Measurements from ENCODE around the gene PPP1R1B. TPM values are rescaled to one million over a fixed set of nuclear protein-coding genes. Genes with fewer than 3 reads are reported as not detected.

PPP1R1B gene
- polyA plus RNA-seq, 1 donor (not counting 4 experiments of a cell fraction or from before 2014, with no cell fraction given) = 0.18 TPM

GRCh38 chr17:39658760-39659159, 32.0 kb downstream of the PPP1R1B start:
- Histone ChIP-seq H4K20me1 (ENCODE audit: control insufficient read depth, extremely low read depth, insufficient read depth, low read length) (peaks cover 3% of the 10 kb centered on the region), H3K36me3 (ENCODE audit: control insufficient read depth in 2 of 2, extremely low read depth in 1 of 2, insufficient read depth in 2 of 2, low read length in 2 of 2) (peaks cover 6 to 19% of the 10 kb centered on the region in 2 experiments), H3K4me2 (ENCODE audit: control insufficient read depth, extremely low read depth, insufficient read depth, low read depth, low read length) (no peak overlapping the region), H3K9me1 (ENCODE audit: control insufficient read depth, extremely low read depth, insufficient read depth, low read length) (no peaks in the 10 kb centered on the region), H3K79me2 (ENCODE audit: control insufficient read depth, insufficient read depth, low read length) (no peaks in the 10 kb centered on the region), H3K9me3 (ENCODE audit: control insufficient read depth, low read depth, low read length) (no peaks in the 10 kb centered on the region), H3K27me3 (ENCODE audit: control insufficient read depth, extremely low read depth, insufficient read depth, low read length) (no peaks in the 10 kb centered on the region), H3K9ac (ENCODE audit: control insufficient read depth, extremely low read depth, insufficient read depth, low read length) (no peak overlapping the region), H2AFZ (ENCODE audit: control insufficient read depth, low read length) (no peak overlapping the region), H3K4me3 (ENCODE audit: control insufficient read depth in 2 of 3, extremely low read depth in 1 of 3, insufficient read depth in 2 of 3, low read depth in 1 of 3, low read length in 3 of 3) (no peak overlapping the region), H3K27ac (ENCODE audit: control insufficient read depth, insufficient read depth, low read length) (no peak overlapping the region), H3K4me1 (ENCODE audit: control insufficient read depth, extremely low read depth, insufficient read depth, low read length) (peaks cover 2% of the 10 kb centered on the region)
- FAIRE-seq (no peak), DNase-seq (ENCODE audit: low read depth, low spot score) (no peak)
- no peak for TF ChIP-seq CTCF (optimal IDR thresholded peaks at IDR 0.05 in 1 of 3, IDR thresholded peaks at IDR 0.05 in 1 of 3, conservative IDR thresholded peaks at IDR 0.05 in 1 of 3; ENCODE audit: extremely low read depth in 1 of 3, insufficient read depth in 2 of 3, low read length in 3 of 3)
- TF ChIP-seq EZH2 (IDR thresholded peaks at IDR 0.05; ENCODE audit: low read length) = no peak
- dilution Hi-C loops (cut with MboI; ENCODE audit: extremely low pct_ligation_motif_present, low sequenced_read_pairs) = no loop called here

- Histone ChIP-seq H3K27me3 (ENCODE audit: control insufficient read depth, extremely low read depth, insufficient read depth, low read length) (no peaks in the 10 kb centered on the region), H3K4me2 (ENCODE audit: control insufficient read depth, extremely low read depth, insufficient read depth, low read depth, low read length) (no peak overlapping the region), H3K27ac (ENCODE audit: control insufficient read depth, insufficient read depth, low read length) (no peak overlapping the region), H3K4me3 (ENCODE audit: control insufficient read depth in 2 of 3, extremely low read depth in 1 of 3, insufficient read depth in 2 of 3, low read depth in 1 of 3, low read length in 3 of 3) (no peak overlapping the region), H3K9me1 (ENCODE audit: control insufficient read depth, extremely low read depth, insufficient read depth, low read length) (no peaks in the 10 kb centered on the region), H3K9me3 (ENCODE audit: control insufficient read depth, low read depth, low read length) (no peaks in the 10 kb centered on the region), H4K20me1 (ENCODE audit: control insufficient read depth, extremely low read depth, insufficient read depth, low read length) (no peaks in the 10 kb centered on the region), H3K36me3 (ENCODE audit: control insufficient read depth in 2 of 2, extremely low read depth in 1 of 2, insufficient read depth in 2 of 2, low read length in 2 of 2) (peaks cover 6 to 21% of the 10 kb centered on the region in 2 experiments), H3K9ac (ENCODE audit: control insufficient read depth, extremely low read depth, insufficient read depth, low read length) (no peak overlapping the region), H3K4me1 (ENCODE audit: control insufficient read depth, extremely low read depth, insufficient read depth, low read length) (peaks cover 5% of the 10 kb centered on the region), H2AFZ (ENCODE audit: control insufficient read depth, low read length) (no peak overlapping the region), H3K79me2 (ENCODE audit: control insufficient read depth, insufficient read depth, low read length) (no peaks in the 10 kb centered on the region)
- dilution Hi-C loops (cut with MboI; ENCODE audit: extremely low pct_ligation_motif_present, low sequenced_read_pairs) = no loop called here
- FAIRE-seq (no peak), DNase-seq (ENCODE audit: low read depth, low spot score) (no peak)
- TF ChIP-seq CTCF (optimal IDR thresholded peaks at IDR 0.05 in 1 of 3, IDR thresholded peaks at IDR 0.05 in 1 of 3, conservative IDR thresholded peaks at IDR 0.05 in 1 of 3; ENCODE audit: extremely low read depth in 1 of 3, insufficient read depth in 2 of 3, low read length in 3 of 3) (no peak), EZH2 (IDR thresholded peaks at IDR 0.05; ENCODE audit: low read length) (no peak)
Observed at GRCh38 chr17:39659279-39660010, 32.7 kb downstream of the PPP1R1B start.
